IMR-90 (cell line): ENCODE data around the gene EFHB. TPM values are rescaled to one million over a fixed set of nuclear protein-coding genes. Genes with fewer than 3 reads are reported as not detected.

Source experiments
- ATAC-seq: fragments of 200-7000 bp; cut with Tn5 transposase; 2 replicates; pipeline ENCODE4 v1.9.1; 2020; ENCODE audit warnings: low read depth, mild to moderate bottlenecking, moderate library complexity
- BruUV-seq: library from RNA; stranded (reverse); fragments of 400-500 nt; replicated peaks from 2 replicates; lab custom pipeline; 2021; lab: Mats Ljungman, UMichigan
- CTCF ChIA-PET: fragments of 300-600 bp; formaldehyde crosslinking; extraction: SDS; loops from one replicate; lab custom pipeline; 2021; ENCODE audit warnings: antibody characterized with exemption; lab: Yijun Ruan, JAX
- POLR2A ChIA-PET: fragments of 300-600 bp; sonication (Branson Sonifier 250); formaldehyde crosslinking; loops from one replicate; lab custom pipeline; 2022; ENCODE audit warnings: antibody characterized with exemption; ENCODE audit not compliant: unreplicated experiment; lab: Charles Lee
- DNase-seq: peaks from one replicate; pipeline ENCODE4 v3.0.0; 2013
- H2AFZ ChIP-seq: replicated peaks from 2 replicates; pipeline ENCODE3; 2013; ENCODE audit warnings: low read length, mild to moderate bottlenecking; ENCODE audit not compliant: poor library complexity
- H2AK5ac ChIP-seq: 2 replicates; pipeline ENCODE4 v1.6.1; 2013; ENCODE audit warnings: low read depth, low read length, inconsistent platforms
- H2AK9ac ChIP-seq: replicated peaks from 2 replicates; pipeline ENCODE3; 2013; ENCODE audit warnings: mild to moderate bottlenecking, low read depth, low read length, moderate library complexity; ENCODE audit not compliant: poor library complexity
- H2BK120ac ChIP-seq: 2 replicates; pipeline ENCODE4 v1.6.1; 2013; ENCODE audit warnings: low read depth, low read length, inconsistent platforms
- H2BK15ac ChIP-seq: 3 replicates; pipeline ENCODE4 v1.6.1; 2013; ENCODE audit warnings: low read depth, low read length, inconsistent platforms
- H2BK20ac ChIP-seq: 2 replicates; pipeline ENCODE4 v1.6.1; 2013; ENCODE audit warnings: low read depth, mild to moderate bottlenecking, inconsistent platforms, low read length, moderate library complexity
- H2BK5ac ChIP-seq: 2 replicates; pipeline ENCODE4 v1.6.1; 2013; ENCODE audit warnings: mild to moderate bottlenecking, low read depth, low read length, inconsistent platforms; ENCODE audit not compliant: poor library complexity, severe bottlenecking
- H3K14ac ChIP-seq: replicated peaks from 2 replicates; pipeline ENCODE4 v1.6.1; 2013; ENCODE audit warnings: low read depth, low read length, inconsistent platforms
- H3K18ac ChIP-seq: 2 replicates; pipeline ENCODE4 v1.6.1; 2013; ENCODE audit warnings: low read depth, low read length, control low read depth
- H3K23ac ChIP-seq: 2 replicates; pipeline ENCODE4 v1.6.1; 2013; ENCODE audit warnings: low read depth, low read length, inconsistent platforms
- H3K27ac ChIP-seq: 2 replicates; pipeline ENCODE4 v1.5.1; 2013; ENCODE audit warnings: mild to moderate bottlenecking, control low read depth, low read length; ENCODE audit not compliant: insufficient read depth
- H3K27me3 ChIP-seq: 2 replicates; pipeline ENCODE4 v1.6.1; 2013; ENCODE audit warnings: low read length; ENCODE audit not compliant: control insufficient read depth, insufficient read depth
- H3K36me3 ChIP-seq: 2 replicates; pipeline ENCODE4 v1.6.1; 2013; ENCODE audit warnings: low read length, mixed read lengths; ENCODE audit not compliant: control insufficient read depth, insufficient read depth
- H3K4ac ChIP-seq: 2 replicates; pipeline ENCODE4 v1.6.1; 2013; ENCODE audit warnings: low read depth, low read length, inconsistent platforms
- H3K4me1 ChIP-seq: 2 replicates; pipeline ENCODE4 v1.6.1; 2013; ENCODE audit warnings: low read length, mixed read lengths; ENCODE audit not compliant: control insufficient read depth, insufficient read depth
- H3K4me2 ChIP-seq: 2 replicates; pipeline ENCODE4 v1.6.1; 2013; ENCODE audit warnings: low read depth, mild to moderate bottlenecking, control low read depth, low read length, moderate library complexity
- H3K4me3 ChIP-seq: 2 replicates; pipeline ENCODE4 v1.5.1; 2013; ENCODE audit warnings: low read depth, mild to moderate bottlenecking, control low read depth, low read length, moderate library complexity; ENCODE audit not compliant: insufficient read depth
- H3K56ac ChIP-seq: 2 replicates; pipeline ENCODE4 v1.6.1; 2013; ENCODE audit warnings: low read length, inconsistent platforms; ENCODE audit not compliant: insufficient read depth; ENCODE audit errors: extremely low read depth
- H3K79me1 ChIP-seq, 2 experiments: 2 replicates each; pipeline ENCODE4 v1.6.1; 2013; ENCODE audit warnings: low read length in 2 of 2, inconsistent platforms in 1 of 2, low read depth in 1 of 2
- H3K9ac ChIP-seq: 2 replicates; pipeline ENCODE4 v1.6.1; 2013; ENCODE audit warnings: low read depth, low read length, control low read depth
- H3K9me1 ChIP-seq: 2 replicates; pipeline ENCODE4 v1.6.1; 2013; ENCODE audit warnings: low read length, inconsistent platforms; ENCODE audit not compliant: insufficient read depth
- H3K9me3 ChIP-seq: 2 replicates; pipeline ENCODE4 v1.6.1; 2013; ENCODE audit warnings: low read length; ENCODE audit not compliant: control insufficient read depth, insufficient read depth
- H4K20me1 ChIP-seq: 2 replicates; pipeline ENCODE4 v1.6.1; 2013; ENCODE audit warnings: low read length, inconsistent platforms; ENCODE audit not compliant: insufficient read depth
- H4K5ac ChIP-seq: 2 replicates; pipeline ENCODE4 v1.6.1; 2013; ENCODE audit warnings: mild to moderate bottlenecking, low read depth, low read length, control low read depth
- H4K8ac ChIP-seq, 2 experiments: 2 replicates each; pipeline ENCODE4 v1.6.1; 2013; ENCODE audit warnings: low read depth in 2 of 2, low read length in 2 of 2, control low read depth in 1 of 2, inconsistent platforms in 1 of 2
- H4K91ac ChIP-seq: 2 replicates; pipeline ENCODE4 v1.6.1; 2013; ENCODE audit warnings: low read depth, low read length, inconsistent platforms; ENCODE audit not compliant: insufficient read depth
- BHLHE40 ChIP-seq: fragments of 150-350 bp; IDR thresholded peaks from 2 replicates; pipeline ENCODE4 v1.6.1; 2016; ENCODE audit warnings: mild to moderate bottlenecking, low read depth, low read length
- CTCF ChIP-seq: conservative IDR thresholded peaks from 2 replicates; pipeline ENCODE4 v1.5.1; 2012; ENCODE audit warnings: mild to moderate bottlenecking, low read depth, low read length, improper control_type of control experiment
- RAD21 ChIP-seq: IDR thresholded peaks from 2 replicates; pipeline ENCODE4 v1.6.1; 2012; ENCODE audit warnings: low read length, improper control_type of control experiment
- SMC3 ChIP-seq: fragments of 150-350 bp; IDR thresholded peaks from 2 replicates; pipeline ENCODE4 v1.6.1; 2016; ENCODE audit warnings: low read depth, mild to moderate bottlenecking, antibody characterized with exemption, low read length, moderate library complexity
- WGBS, 2 experiments: methylation state at CpG; one replicate each; pipeline versions ENCODE4 v1.1.5 to v1.1.7; 2013; ENCODE audit warnings: missing lambda C conversion rate in 2 of 2; ENCODE audit not compliant: insufficient read length in 1 of 2; ENCODE audit errors: extremely low coverage in 2 of 2; 5-methylcytosine and 5-hydroxymethylcytosine counted together
- dilution Hi-C: fragments of 300-500 bp; cut with HindIII; formaldehyde crosslinking; loops from one replicate; pipeline ENCODE4 v1.14.3; 2018; ENCODE audit warnings: low sequenced_read_pairs; ENCODE audit not compliant: unreplicated experiment
- in situ Hi-C: fragments of 300-500 bp; cut with MboI; formaldehyde crosslinking; loops from 3 replicates; pipeline ENCODE4 v1.14.3; 2019; ENCODE audit warnings: low sequenced_read_pairs, inconsistent platforms, mixed read lengths
- intact Hi-C: fragments of 100-400 bp; cut with micrococcal nuclease; formaldehyde crosslinking; loops from 2 replicates; pipeline ENCODE4 v1.10.0; 2022
- polyA plus RNA-seq, 3 experiments: library from polyadenylated mRNA; depleted of rRNA; stranded (reverse); fragments of >200 nt; gene quantifications; 2 replicates each; pipeline ENCODE4 v1.2.3, GENCODE V29; 2012; ENCODE audit warnings: low replicate concordance in 1 of 3
- total RNA-seq: library from RNA; depleted of rRNA; stranded (reverse); fragments of >200 nt; gene quantifications from 2 replicates; pipeline ENCODE4 v1.2.3, GENCODE V29; 2012

EFHB gene
- total and polyA plus RNA-seq, 2 of the 4 experiments (the other 2 are of a cell fraction): under 0.01 to 1.0 TPM

GRCh38 chr3:19885468-19885867 lies 48.5 kb downstream of the EFHB start:
- Histone ChIP-seq H2BK120ac (no peak overlapping the region), H3K14ac (no peak overlapping the region), H3K4ac (no peak overlapping the region), H3K18ac (no peak overlapping the region), H2AFZ (no peak overlapping the region), H3K36me3 (no peaks in the 10 kb centered on the region), H2BK20ac (no peak overlapping the region), H3K4me2 (no peak overlapping the region), H2BK5ac (no peak overlapping the region), H3K27ac (no peak overlapping the region), H4K5ac (no peak overlapping the region), H3K9ac (no peak overlapping the region), H2BK15ac (no peak overlapping the region), H3K4me1 (peaks cover 10% of the 10 kb centered on the region), H3K56ac (no peak overlapping the region), H4K20me1 (no peaks in the 10 kb centered on the region), H2AK9ac (no peak overlapping the region), H3K79me1 (no peaks in the 10 kb centered on the region), H4K8ac (no peak overlapping the region), H3K4me3 (no peak overlapping the region), H4K91ac (no peak overlapping the region), H2AK5ac (no peak overlapping the region), H3K27me3 (no peaks in the 10 kb centered on the region), H3K9me1 (peaks cover 4% of the 10 kb centered on the region; the same call in 1 of the 2 replicates), H3K9me3 (no peaks in the 10 kb centered on the region), H3K23ac (no peak overlapping the region)
- ChIA-PET CTCF (no interaction called here), POLR2A (no interaction called here)
- ATAC-seq (no peak), DNase-seq (peak; percentile 41)
- peak; percentile 43; the same call in 1 of the 2 replicates for TF ChIP-seq SMC3
- peak; percentile 62 for TF ChIP-seq CTCF
- no peak for TF ChIP-seq BHLHE40
- peak; percentile 58 for TF ChIP-seq RAD21
- no TSS peak for BruUV-seq
- intact Hi-C loops: loop anchor here (1.0 to 5.0 kb wide), 2 partner anchors 102 to 155 kb away; partner anchors contain the start of gene KAT2B
- dilution Hi-C loops: no loop called here
- in situ Hi-C loops: no loop called here
- WGBS, 2 experiments: no CpG with 5 or more reads among the region's 5 CpGs
